ENCODE results near the gene MED12L. TPM values are rescaled to one million over a fixed set of nuclear protein-coding genes. Genes with fewer than 3 reads are reported as not detected.

MED12L gene
- total RNA-seq, 1 donor from 2014 or later: 1.5 TPM

DNA sequence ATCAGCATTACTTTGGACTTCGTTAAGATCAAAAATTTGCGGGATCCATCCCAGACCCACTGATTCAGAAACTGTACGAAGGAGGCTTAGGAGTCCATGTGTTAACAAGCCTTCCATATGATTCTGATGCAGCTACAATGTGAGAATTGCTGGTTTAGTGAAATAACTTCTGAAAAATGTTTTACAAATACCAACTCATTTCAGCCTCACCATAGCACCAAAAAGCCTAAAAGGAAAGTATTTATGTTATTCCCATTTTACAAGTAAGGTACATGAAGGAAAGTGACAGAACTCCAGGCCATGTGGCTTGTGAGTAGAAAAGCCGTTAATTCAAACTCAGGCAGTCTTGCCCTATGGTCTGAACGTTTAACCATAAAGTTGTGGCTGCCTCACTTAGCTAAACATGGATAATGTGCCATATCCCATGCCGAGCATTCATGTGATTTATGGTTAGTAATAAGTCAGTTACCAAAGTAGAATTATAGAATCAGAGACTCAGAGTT, 376.9 kb downstream of the MED12L start:
- DNase-seq: peak; percentile 32

GRCh38 chr3:151462991-151463390, 377.5 kb downstream of the MED12L start:
- DNase-seq: no peak

- no peak for DNase-seq
Observed at GRCh38 chr3:151467069-151467468, 381.6 kb downstream of the MED12L start.

DNA sequence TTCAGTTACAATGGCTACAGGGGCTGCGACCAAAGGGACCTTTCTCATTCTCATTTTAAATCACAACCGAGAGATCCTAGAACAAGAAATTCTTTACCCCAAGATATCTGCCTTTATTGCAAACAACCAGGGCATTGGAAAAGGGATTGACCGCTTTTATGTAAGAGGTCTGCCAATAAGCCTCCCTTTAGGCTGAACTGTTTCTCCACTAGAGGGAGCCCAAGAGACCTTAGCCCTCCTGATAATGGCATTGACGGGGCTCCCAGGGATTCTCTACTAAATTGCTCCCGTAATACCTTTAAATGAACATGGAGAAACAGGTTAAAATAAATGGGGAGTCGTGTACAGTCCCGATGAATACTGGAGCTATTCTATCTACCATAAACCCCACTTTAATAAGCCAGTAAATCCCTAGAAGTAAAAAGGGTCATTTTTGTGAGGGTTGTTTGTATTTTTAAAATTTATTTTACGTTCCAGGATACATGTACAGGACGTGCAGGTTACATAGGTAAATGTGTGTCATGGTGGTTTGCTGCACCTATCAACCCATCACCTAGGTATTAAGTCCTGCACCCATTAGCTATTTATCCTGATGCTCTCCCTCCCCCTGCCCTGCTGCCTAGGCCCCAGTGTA, 382.9 kb downstream of the MED12L start:
- DNase-seq: no peak

- no peak for DNase-seq
Observed at GRCh38 chr3:151476344-151477018, 391.0 kb downstream of the MED12L start.

GRCh38 chr3:151477591-151478334, 392.3 kb downstream of the MED12L start:
- peak; percentile 27 for DNase-seq

DNA sequence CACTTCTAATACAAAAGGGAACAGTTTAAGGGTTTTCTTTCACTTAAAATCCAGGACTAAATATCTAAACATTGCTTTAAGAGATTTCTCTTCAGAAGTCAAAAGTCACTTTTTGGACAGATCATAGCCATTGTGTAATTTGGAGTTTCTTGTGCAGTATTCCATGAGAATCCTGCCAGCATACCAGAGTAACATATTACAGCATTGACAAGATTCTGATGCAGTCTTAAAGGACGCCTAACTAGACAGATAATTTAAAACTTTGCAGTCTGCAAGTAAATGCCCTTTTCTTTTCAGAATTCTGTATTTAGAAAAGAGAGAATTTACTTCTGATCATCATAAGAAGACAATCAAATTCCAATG, 392.9 kb downstream of the MED12L start:
- peak; percentile 50 for DNase-seq

DNA sequence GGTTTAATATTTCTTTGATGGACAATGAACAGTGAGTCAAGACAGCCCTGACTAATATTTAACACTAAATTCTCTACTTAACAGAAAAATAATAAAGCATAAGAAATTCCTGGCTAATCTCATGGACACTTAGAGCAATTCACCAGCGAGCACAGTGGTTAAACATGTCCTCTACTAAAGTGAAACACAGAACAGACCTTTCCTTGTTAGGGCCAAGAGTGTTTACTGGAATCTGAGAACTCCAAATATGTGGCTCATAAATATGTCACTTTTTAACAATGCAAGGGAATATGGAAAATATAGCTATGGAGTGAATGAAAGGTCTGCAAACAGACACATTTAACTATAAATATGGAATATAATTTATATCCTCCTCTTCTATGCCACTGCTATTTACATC, 394.0 kb downstream of the MED12L start:
- DNase-seq: peak; percentile 64

GRCh38 chr3:151480492-151480891, 395.0 kb downstream of the MED12L start:
- DNase-seq: no peak

GRCh38 chr3:151483488-151483887, 398.0 kb downstream of the MED12L start:
- DNase-seq: no peak

DNA sequence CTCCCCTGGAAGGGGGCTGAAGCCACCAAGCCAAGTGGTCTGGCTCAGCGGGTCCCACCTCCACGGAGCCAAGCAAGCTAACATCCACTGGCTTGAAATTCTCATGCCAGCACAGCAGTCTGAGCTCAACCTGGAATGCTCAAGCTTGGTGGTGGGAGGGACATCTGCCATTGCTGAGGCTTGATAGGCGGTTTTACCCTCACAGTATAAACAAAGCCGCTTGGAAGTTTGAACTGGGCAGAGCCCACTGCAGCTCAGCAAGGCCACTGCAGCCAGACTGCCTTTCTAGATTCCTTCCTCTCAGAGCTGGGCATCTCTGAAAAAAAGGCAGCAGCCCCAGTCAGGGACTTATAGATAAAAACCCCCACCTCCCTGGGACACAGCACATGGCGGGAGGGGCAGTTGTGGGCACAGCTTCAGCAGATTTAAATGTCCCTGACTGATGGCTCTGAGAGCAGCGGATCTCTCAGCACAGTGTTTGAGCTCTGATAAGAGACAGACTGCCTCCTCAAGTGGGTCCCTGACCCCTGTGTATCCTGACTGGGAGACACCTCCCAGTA, 398.6 kb downstream of the MED12L start:
- no peak for DNase-seq

Small RNA genes within 50 kb of the gene (small RNA-seq; reads per million reads assigned to genes)
- not detected for gene RNA5SP145 (ENCODE audit: low replicate concordance)

Other genes starting within 250 kb of the MED12L start
- gene MINDY4B, start 180.2 kb upstream of the MED12L start, total RNA-seq: not detected
- gene CLRN1, start 112.9 kb upstream of the MED12L start, total RNA-seq: not detected
- gene GPR171, start 117.6 kb downstream of the MED12L start, total RNA-seq: 0.39 TPM
- gene P2RY14, start 192.9 kb downstream of the MED12L start, total RNA-seq: 3.3 TPM
- gene GPR87, start 231.2 kb downstream of the MED12L start, total RNA-seq: 13.3 TPM
- 3.0 TPM for gene P2RY13, start 243.9 kb downstream of the MED12L start, total RNA-seq

Data from skin of body (tissue), 3 donors.